Smooth muscle cell (in vitro differentiated cells): Measurements from ENCODE around the gene CDH24. TPM values are rescaled to one million over a fixed set of nuclear protein-coding genes. Genes with fewer than 3 reads are reported as not detected.
A peak's percentile ranks its signal among the peaks of the same experiment; 100 is the strongest.

Experiments
- DNase-seq: peaks from one replicate; lab custom pipeline; 2025; ENCODE audit not compliant: unreplicated experiment; lab: John Stamatoyannopoulos, UW
- H2AFZ ChIP-seq: fragments of 200-600 bp; sonication (generic); 2 replicates; pipeline ENCODE4 v1.6.0; 2016; ENCODE audit warnings: antibody characterized with exemption, low read depth, mild to moderate bottlenecking
- H3F3A ChIP-seq: fragments of 200-600 bp; sonication (generic); 2 replicates; pipeline ENCODE4 v1.6.0; 2017; ENCODE audit warnings: antibody characterized with exemption, low read depth
- H3K27ac ChIP-seq: fragments of 200-600 bp; sonication (generic); 2 replicates; pipeline ENCODE4 v1.5.1; 2016; ENCODE audit warnings: low read depth, mild to moderate bottlenecking
- H3K27me3 ChIP-seq: fragments of 200-600 bp; sonication (generic); 2 replicates; pipeline ENCODE4 v1.6.1; 2016; ENCODE audit warnings: low read depth, mild to moderate bottlenecking
- H3K36me3 ChIP-seq: fragments of 200-600 bp; sonication (generic); 2 replicates; pipeline ENCODE4 v1.5.1; 2016; ENCODE audit warnings: low read depth
- H3K4me1 ChIP-seq: fragments of 200-600 bp; sonication (generic); 2 replicates; pipeline ENCODE4 v1.5.1; 2016; ENCODE audit warnings: low read depth
- H3K4me2 ChIP-seq: fragments of 200-600 bp; sonication (generic); 2 replicates; pipeline ENCODE4 v1.6.0; 2016; ENCODE audit warnings: mild to moderate bottlenecking
- H3K4me3 ChIP-seq: fragments of 200-600 bp; sonication (generic); 2 replicates; pipeline ENCODE4 v1.5.1; 2016; ENCODE audit warnings: mild to moderate bottlenecking
- H3K79me2 ChIP-seq: fragments of 200-600 bp; sonication (generic); 2 replicates; pipeline ENCODE4 v1.6.0; 2016; ENCODE audit warnings: low read depth, mild to moderate bottlenecking
- H3K9ac ChIP-seq: fragments of 200-600 bp; sonication (generic); 2 replicates; pipeline ENCODE4 v1.6.0; 2016; ENCODE audit warnings: low read depth
- H3K9me3 ChIP-seq: fragments of 200-600 bp; sonication (generic); replicated peaks from 2 replicates; pipeline ENCODE4 v1.5.1; 2016; ENCODE audit warnings: low read depth
- H4K20me1 ChIP-seq: fragments of 200-600 bp; sonication (generic); 2 replicates; pipeline ENCODE4 v1.6.0; 2016; ENCODE audit warnings: low read depth
- CTCF ChIP-seq: fragments of 200-600 bp; sonication (generic); IDR thresholded peaks from 2 replicates; pipeline ENCODE4 v1.5.1; 2017; ENCODE audit warnings: borderline replicate concordance, mild to moderate bottlenecking, antibody characterized with exemption; ENCODE audit not compliant: insufficient read depth, poor library complexity, severe bottlenecking
- WGBS: methylation state at CpG from one replicate; pipeline ENCODE4 v1.1.7; 2016; ENCODE audit warnings: low lambda C conversion rate; 5-methylcytosine and 5-hydroxymethylcytosine counted together
- polyA plus RNA-seq: library from polyadenylated mRNA; unstranded; fragments of >200 nt; fragmentation: Nextera tagmentation; extraction: Ambion mirVana; gene quantifications from 2 replicates; pipeline ENCODE4 v1.2.1, GENCODE V29; 2016
- total RNA-seq: library from RNA; depleted of rRNA; stranded (reverse); fragments of >200 nt; gene quantifications from 2 replicates; pipeline ENCODE4 v1.2.3, GENCODE V29; 2014

The CDH24 gene
- total and polyA plus RNA-seq, 2 experiments from 2014 or later, result 5.5 to 6.9 TPM

- peaks cover 11% of the 10 kb centered on the region for H3K4me1 ChIP-seq
- peak overlapping the region; percentile 89 for H3K27ac ChIP-seq
- H3K9ac ChIP-seq, result no peak overlapping the region
- no peak for DNase-seq
- 77% methylated on average over 5 of the region's 5 CpGs for WGBS
- H3K79me2 ChIP-seq, result peaks cover 23% of the 10 kb centered on the region
- H3K4me2 ChIP-seq, result no peak overlapping the region
- H4K20me1 ChIP-seq, result peaks cover 24% of the 10 kb centered on the region
- H2AFZ ChIP-seq, result no peak overlapping the region
- peak; percentile 64 for TF ChIP-seq CTCF
- H3F3A ChIP-seq, result peaks cover 41% of the 10 kb centered on the region
- H3K27me3 ChIP-seq, result no peaks in the 10 kb centered on the region
- peaks cover 28% of the 10 kb centered on the region for H3K36me3 ChIP-seq
- H3K4me3 ChIP-seq, result no peak overlapping the region
- no peaks in the 10 kb centered on the region for H3K9me3 ChIP-seq
Observed at GRCh38 chr14:23076785-23077408, 19.6 kb upstream of the CDH24 start.

- Histone ChIP-seq H3K27ac (no peak overlapping the region), H3K4me1 (peaks cover 20% of the 10 kb centered on the region), H3K9ac (no peak overlapping the region), H4K20me1 (peaks cover 24% of the 10 kb centered on the region), H3K36me3 (peaks cover 15% of the 10 kb centered on the region), H3K4me3 (no peak overlapping the region), H3K79me2 (peaks cover 28% of the 10 kb centered on the region), H3F3A (peaks cover 32% of the 10 kb centered on the region), H3K27me3 (no peaks in the 10 kb centered on the region), H3K4me2 (no peak overlapping the region), H3K9me3 (no peaks in the 10 kb centered on the region), H2AFZ (no peak overlapping the region)
- 97% methylated on average over 1 of the region's 1 CpG for WGBS
- no peak for TF ChIP-seq CTCF
- no peak for DNase-seq
Observed at GRCh38 chr14:23074906-23075305, 17.6 kb upstream of the CDH24 start.

GRCh38 chr14:23071921-23072539 lies 14.7 kb upstream of the CDH24 start:
- no peaks in the 10 kb centered on the region for H3K27me3 ChIP-seq
- TF ChIP-seq CTCF, result no peak
- H3K79me2 ChIP-seq, result peaks cover 45% of the 10 kb centered on the region

More at GRCh38 chr14:23071921-23072539, 14.7 kb upstream of the CDH24 start:
- peaks cover 25% of the 10 kb centered on the region for H3F3A ChIP-seq
- H3K4me1 ChIP-seq, result peaks cover 26% of the 10 kb centered on the region
- no peaks in the 10 kb centered on the region for H3K9me3 ChIP-seq
- H3K4me2 ChIP-seq, result peak overlapping the region; percentile 91
- peak overlapping the region; percentile 76 for H3K4me3 ChIP-seq
- H4K20me1 ChIP-seq, result peaks cover 35% of the 10 kb centered on the region
- peak overlapping the region; percentile 83 for H3K27ac ChIP-seq
- no peak for DNase-seq
- H3K9ac ChIP-seq, result peak overlapping the region; percentile 89
- WGBS, result 37% methylated on average over 5 of the region's 5 CpGs
- H2AFZ ChIP-seq, result no peak overlapping the region
- H3K36me3 ChIP-seq, result peaks cover 7% of the 10 kb centered on the region
